ENCODE results near the gene CCDC85B. TPM values are rescaled to one million over a fixed set of nuclear protein-coding genes. Genes with fewer than 3 reads are reported as not detected.

Gene CCDC85B
- total and polyA plus RNA-seq, 2 of the 8 experiments (the other 6 are each of a cell fraction or from before 2014, with no cell fraction given): 19.8 to 30.8 TPM

- TF ChIP-seq GABPA (IDR thresholded peaks at IDR 0.05; ENCODE audit: borderline replicate concordance, insufficient read depth, low read length) (no peak), TCF12 (IDR thresholded peaks at IDR 0.05; ENCODE audit: low read depth, low read length) (no peak), POLR2A (IDR thresholded peaks at IDR 0.05; ENCODE audit: control extremely low read depth in 1 of 2, low read depth in 2 of 2, low read length in 2 of 2) (no peak), BRCA1 (IDR thresholded peaks at IDR 0.05; ENCODE audit: low read depth, low read length) (no peak), HDAC6 (IDR thresholded peaks at IDR 0.05; ENCODE audit: low read depth, low read length) (no peak), TAF7 (optimal IDR thresholded peaks at IDR 0.05; ENCODE audit: borderline replicate concordance, low read depth, low read length) (no peak), POU5F1 (IDR thresholded peaks at IDR 0.05; ENCODE audit: low read depth, low read length) (no peak), SAP30 (IDR thresholded peaks at IDR 0.05; ENCODE audit: insufficient read depth, insufficient replicate concordance, low read length) (no peak)
Measured at GRCh38 chr11:65934014-65934413, 43.5 kb downstream of the CCDC85B start (continued).

All from H1 (cell line).